AG08396 (cell line): Measurements from ENCODE around the gene TMEM176B.
A peak's percentile ranks its signal among the peaks of the same experiment; 100 is the strongest.

Experiments used
- DNase-seq: peaks from one replicate; pipeline ENCODE4 v3.0.0; 2012; ENCODE audit warnings: low spot score, mixed read lengths

Gene TMEM176B

GRCh38 chr7:150799741-150800580 is at the start of gene TMEM176B:
Gene TMEM176B, minus strand, starts transcription at chr7:150800364. Its CDS starts 3,795 bp downstream, at chr7:150796569.
- no peak for DNase-seq

DNA sequence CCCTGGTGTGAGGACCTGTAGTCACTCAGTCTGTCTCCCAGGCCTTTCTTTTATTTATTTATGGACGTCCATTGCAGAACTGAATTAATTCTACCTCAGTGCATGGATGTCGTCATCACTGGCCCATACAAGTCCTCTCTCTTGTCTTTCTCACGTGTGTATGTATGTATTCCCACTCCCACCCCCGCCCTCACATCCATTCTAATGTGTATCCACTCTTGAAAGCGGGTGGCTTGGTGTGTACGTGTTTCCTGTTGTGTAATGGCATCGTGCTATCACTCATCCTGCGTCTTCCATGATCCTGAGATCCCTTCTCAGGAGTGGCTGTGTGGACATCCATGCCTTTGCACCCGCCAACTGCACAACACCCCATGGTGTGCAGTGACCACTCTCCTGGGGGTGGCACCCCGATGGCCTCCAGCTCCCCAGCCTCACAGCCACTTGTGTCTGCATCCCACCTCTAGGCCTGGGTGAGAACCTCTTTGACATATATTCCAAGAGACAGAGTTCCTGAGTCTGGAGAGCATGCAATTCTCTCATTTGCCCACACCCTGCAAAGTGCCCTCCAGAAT is 49.1 kb upstream of the TMEM176B start:
- no peak for DNase-seq

- no peak for DNase-seq
Measured at GRCh38 chr7:150848561-150849115, 48.5 kb upstream of the TMEM176B start.

GRCh38 chr7:150848111-150848510 is 47.9 kb upstream of the TMEM176B start:
- no peak for DNase-seq

- DNase-seq, result no peak
Measured at GRCh38 chr7:150847536-150847935, 47.4 kb upstream of the TMEM176B start.

DNA sequence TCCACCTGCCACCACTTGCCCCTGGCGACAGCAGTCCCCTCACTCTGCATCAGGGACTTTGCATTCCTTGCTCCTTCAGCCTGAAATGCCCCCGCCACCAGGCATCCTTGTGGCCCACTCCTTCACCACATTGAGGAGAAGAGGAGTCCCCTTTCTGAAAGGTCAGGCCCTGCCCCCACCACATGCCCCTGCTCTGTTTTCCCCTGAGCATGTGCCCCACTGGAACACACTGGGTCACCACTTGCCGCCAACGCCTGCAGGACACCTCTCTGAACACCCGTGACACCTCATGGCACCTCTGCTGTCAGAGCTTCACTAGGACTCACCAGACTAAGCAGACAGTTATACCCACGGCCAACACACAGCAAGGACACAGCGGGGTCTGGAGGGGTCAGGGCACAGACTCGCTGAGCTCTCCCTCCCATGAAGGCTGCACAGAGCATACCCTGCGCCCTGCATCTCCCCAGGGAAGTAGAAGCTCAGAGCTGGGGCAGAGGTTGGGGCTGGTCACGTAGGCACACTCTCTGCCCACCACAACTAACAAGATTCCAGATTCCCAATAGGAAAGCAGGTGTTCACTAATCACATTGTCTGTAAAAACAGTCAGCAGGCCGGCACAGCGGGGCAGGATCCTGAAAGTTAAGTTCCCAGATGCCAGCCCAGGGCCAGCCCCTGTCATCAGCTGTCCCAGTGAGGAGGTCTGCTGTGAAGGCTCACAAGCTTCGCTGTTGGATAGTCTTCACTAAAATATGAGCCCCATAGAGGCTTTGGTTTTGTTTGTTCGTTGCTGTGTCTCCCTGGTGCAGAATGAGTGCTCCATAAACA is 46.3 kb upstream of the TMEM176B start:
- no peak for DNase-seq

GRCh38 chr7:150845421-150845861 is 45.3 kb upstream of the TMEM176B start:
- DNase-seq, result peak; percentile 50

DNA sequence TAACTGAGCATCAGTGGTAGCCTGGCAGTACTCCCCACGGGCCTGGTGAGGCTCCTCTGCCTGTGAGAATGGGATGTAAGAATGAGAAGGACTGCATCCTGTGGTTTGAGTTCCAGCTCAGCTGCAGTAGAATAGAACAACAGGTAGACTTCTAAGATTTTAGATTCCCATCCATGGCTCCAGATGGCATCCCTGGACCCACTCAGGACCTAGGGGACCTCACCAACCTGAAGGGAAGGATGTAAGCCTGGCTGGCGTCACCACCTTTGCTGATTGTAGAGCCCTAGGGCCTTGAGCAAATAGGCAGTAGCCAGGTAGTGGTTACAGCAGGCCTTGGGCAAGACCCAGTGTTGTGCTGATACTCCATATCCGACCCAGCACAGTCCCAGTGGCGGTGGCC is 42.6 kb upstream of the TMEM176B start:
- DNase-seq, result no peak

GRCh38 chr7:150842018-150842417 is 41.9 kb upstream of the TMEM176B start:
- DNase-seq, result no peak

DNA sequence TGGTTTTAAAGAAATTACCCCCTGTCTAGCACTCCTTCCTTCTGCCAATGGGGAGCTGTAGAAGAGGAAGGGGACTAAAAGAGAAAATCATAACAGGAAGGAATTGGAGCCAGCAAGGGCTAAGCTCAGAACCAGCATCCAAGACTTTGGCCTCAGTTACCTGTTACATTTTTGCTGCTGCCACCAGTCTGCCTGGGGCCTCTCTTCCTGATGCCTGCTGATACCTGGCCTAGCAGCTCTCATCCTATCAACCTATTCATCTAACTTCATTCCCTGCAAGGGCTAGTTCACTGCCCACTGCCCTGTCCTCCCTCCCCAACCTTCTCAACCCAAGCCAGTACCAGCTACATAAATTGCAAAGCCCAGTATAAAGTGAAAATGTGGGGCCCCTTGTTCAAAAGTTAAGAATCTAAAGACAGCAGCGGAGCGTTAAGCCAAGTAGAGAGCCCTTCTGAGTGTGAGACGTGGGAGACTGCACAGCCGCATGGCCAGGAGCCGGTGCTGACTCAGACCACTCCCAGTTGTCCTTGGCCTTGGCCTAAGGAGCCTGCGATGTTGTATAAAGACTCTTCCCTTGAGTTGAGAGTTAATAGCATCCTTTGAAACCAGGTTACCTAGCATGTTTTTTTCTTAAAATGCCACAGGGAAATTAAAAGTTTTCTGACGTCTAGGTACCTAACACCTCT is 38.9 kb upstream of the TMEM176B start:
- no peak for DNase-seq

GRCh38 chr7:150835702-150836280 is 35.6 kb upstream of the TMEM176B start:
- DNase-seq, result no peak

DNA sequence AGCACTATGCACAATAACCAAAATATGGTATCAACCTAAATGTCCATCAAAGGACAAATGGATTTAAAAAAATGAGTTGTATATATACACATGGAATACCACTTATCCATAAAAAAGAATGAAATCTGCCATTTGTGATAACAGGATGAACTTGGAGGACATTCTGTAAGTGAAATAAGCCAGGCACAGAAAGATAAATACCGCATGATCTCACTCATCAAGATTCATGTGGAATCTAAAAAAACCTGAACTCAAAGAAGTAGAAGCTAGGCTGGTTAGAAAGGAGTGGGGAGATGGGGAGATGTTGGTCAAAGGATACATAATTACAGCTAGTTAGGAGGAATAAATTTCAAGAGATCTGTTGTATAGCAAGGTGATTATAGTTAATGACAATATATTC is 34.9 kb upstream of the TMEM176B start:
- no peak for DNase-seq

DNA sequence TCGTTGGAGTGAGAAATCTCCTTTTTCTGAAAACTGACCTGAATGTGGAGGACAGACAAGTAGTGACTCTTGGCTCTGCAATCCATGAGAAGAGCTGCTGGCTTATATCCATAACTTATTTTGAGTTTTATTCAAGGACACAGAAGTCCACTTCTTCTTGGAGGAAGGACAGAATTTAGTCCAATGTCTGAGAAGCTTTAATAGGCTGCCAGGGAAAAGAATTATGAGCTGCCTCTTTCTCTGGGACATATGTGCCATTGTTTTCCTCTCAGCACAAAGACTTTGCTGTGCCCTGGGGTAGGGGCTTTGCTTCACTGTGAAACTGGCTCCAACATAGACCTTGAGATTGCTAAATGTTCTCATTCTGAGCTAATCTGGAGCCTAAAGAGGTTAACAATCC is 31.7 kb upstream of the TMEM176B start:
- DNase-seq, result no peak

DNA sequence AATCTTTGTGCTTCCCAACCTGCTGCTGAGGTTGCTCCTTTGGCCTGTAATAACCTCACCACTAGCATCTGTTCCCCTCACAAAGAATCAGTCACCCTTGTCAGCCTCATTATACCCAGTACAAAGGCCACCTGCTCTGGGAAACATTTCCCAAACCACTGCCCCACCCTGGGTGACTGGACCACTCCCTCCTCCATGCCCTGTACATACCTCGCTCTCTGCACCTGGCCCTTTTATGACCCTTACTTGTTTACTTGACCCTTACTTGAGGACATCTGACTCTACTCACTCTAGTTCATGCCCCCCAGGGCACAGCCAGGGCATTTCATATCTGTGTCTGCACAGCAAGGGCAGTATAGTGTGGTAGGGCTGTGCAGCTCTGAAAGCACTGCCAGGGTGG is 30.8 kb upstream of the TMEM176B start:
- DNase-seq, result no peak

DNA sequence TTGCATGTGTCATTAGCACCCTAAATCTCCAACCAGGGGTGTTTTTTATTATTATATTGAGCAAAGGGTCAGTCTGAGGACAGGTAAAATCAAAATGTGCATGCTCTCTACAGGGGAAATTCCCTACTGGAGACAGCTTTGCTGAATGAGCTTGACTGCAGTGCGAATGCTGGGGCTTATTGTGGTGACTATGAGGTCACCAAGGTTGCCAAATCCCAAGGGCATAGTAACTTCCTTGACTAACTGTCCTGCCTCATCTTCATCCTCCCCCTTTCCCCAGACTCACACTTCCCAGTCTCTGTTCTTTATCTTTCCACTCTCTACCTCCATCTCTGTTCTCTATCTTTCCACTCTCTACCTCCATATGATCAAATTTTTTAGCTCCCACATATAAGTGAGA is 29.3 kb upstream of the TMEM176B start:
- DNase-seq, result no peak

DNA sequence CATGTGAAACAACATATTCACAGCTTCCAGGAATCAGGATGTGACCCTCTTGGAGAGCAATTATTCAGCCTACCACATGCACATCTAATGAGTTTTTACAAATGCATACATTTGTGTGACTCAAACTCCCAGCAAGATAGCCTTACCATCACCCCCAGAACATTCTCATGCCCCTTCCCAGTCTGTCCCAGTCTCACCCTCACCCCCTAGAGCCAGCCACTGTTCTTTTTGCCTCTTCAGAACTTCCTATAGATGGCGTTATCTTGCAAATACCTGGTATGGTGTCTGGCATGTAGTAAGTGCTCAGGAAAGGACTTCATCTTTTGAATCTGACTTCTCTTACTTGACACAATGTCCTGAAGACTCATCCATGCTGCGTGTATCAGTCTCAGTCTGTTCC is 28.2 kb upstream of the TMEM176B start:
- DNase-seq, result no peak

- DNase-seq, result no peak
Measured at GRCh38 chr7:150826061-150826849, 26.1 kb upstream of the TMEM176B start.

- no peak for DNase-seq
Measured at GRCh38 chr7:150824379-150825177, 24.4 kb upstream of the TMEM176B start.

- no peak for DNase-seq
Measured at GRCh38 chr7:150823484-150824126, 23.4 kb upstream of the TMEM176B start.
